Esophagus squamous epithelium (tissue), 5 donors: ENCODE data around the gene PTK7. TPM values are rescaled to one million over a fixed set of nuclear protein-coding genes. Genes with fewer than 3 reads are reported as not detected.

Experiments used
- DNase-seq: peaks from one replicate; lab custom pipeline; 2025; lab: John Stamatoyannopoulos, UW
- H3K27ac ChIP-seq, 4 donors: fragments of 200-600 bp; sonication (generic); one replicate each; pipeline ENCODE4 v1.5.1; 2016 to 2019; ENCODE audit warnings: mild to moderate bottlenecking in 1 of 4
- H3K27me3 ChIP-seq, 4 donors: fragments of 200-600 bp; sonication (generic); 1 replicate in 3 of 4; 2 replicates in 1 of 4; pipeline versions ENCODE4 v1.5.1 to v1.6.0; 2017 to 2021; ENCODE audit warnings: antibody characterized with exemption in 1 of 4
- H3K36me3 ChIP-seq, 3 donors: fragments of 200-600 bp; sonication (generic); one replicate each; pipeline ENCODE4 v1.5.1; 2016 to 2019
- H3K4me1 ChIP-seq, 3 donors: fragments of 200-600 bp; sonication (generic); one replicate each; pipeline ENCODE4 v1.5.1; 2017 to 2019
- H3K4me3 ChIP-seq, 4 donors: fragments of 200-600 bp; sonication (generic); 1 replicate in 3 of 4; 2 replicates in 1 of 4; pipeline ENCODE4 v1.5.1; 2016 to 2019; ENCODE audit warnings: mild to moderate bottlenecking in 2 of 4, moderate library complexity in 1 of 4
- H3K9me3 ChIP-seq, 3 donors: fragments of 200-600 bp; sonication (generic); one replicate each; pipeline ENCODE4 v1.5.1; 2016 to 2019
- POLR2A ChIP-seq, 4 donors: fragments of 450-650 bp; IDR thresholded peaks; one replicate each; pipeline ENCODE4 v1.6.1; 2017; ENCODE audit warnings: antibody characterized with exemption in 4 of 4, mild to moderate bottlenecking in 4 of 4, moderate library complexity in 3 of 4
- WGBS, 2 donors: methylation state at CpG; one replicate each; pipeline ENCODE4 v1.1.5; 2018; 5-methylcytosine and 5-hydroxymethylcytosine counted together
- intact Hi-C: fragments of 100-400 bp; cut with DNase I; formaldehyde crosslinking; loops from one replicate; pipeline ENCODE4 v1.15.0; 2022
- total RNA-seq, 4 donors: library from RNA; depleted of rRNA; stranded (reverse); fragments of >200 nt; gene quantifications; one replicate each; pipeline ENCODE4 v1.1.0, GENCODE V29; 2016
- TF ChIP-seq, protein P1 (sequence below), 6 experiments: fragments of 450-650 bp in 4 of 6; fragments of 200-600 bp in 2 of 6; sonication (generic) in 2 of 6; IDR thresholded peaks; one replicate each; pipeline ENCODE4 v1.5.1; 2016 to 2019; ENCODE audit warnings: antibody characterized with exemption in 6 of 6, mild to moderate bottlenecking in 4 of 6, moderate library complexity in 4 of 6
- donor health status: DM: yes; HTN: yes; CAD: no.

PTK7 gene
- total RNA-seq, 4 donors from 2014 or later, result 30.6 to 44.1 (median 36.7) TPM

DNA sequence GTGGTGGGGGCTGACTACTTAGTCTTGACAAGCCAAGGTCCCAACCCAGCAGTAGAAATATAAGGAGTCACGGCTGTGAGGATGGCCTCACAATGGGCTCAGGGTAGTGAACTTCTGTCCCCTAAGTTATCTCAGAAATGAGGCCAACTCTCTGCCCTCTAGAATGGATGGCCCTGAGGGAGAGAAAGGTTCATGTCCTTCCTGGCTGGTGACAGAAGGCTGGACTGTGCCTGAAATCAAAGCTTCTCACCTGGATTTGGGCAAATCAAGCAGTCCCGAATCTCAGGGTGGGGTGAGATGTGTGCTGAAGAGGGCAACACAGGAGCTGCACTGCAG lies 42.0 kb upstream of the PTK7 start:
- intact Hi-C loops, result no loop called here
- Histone ChIP-seq H3K27ac (no peak overlapping the region), H3K27me3 (no peaks in the 10 kb centered on the region), H3K4me1 (no peaks in the 10 kb centered on the region), H3K4me3 (no peak overlapping the region), H3K36me3 (peaks cover 8 to 99% (median 27%) of the 10 kb centered on the region in 3 donors), H3K9me3 (no peaks in the 10 kb centered on the region)
- no peak for DNase-seq
- TF ChIP-seq, protein P1, sequence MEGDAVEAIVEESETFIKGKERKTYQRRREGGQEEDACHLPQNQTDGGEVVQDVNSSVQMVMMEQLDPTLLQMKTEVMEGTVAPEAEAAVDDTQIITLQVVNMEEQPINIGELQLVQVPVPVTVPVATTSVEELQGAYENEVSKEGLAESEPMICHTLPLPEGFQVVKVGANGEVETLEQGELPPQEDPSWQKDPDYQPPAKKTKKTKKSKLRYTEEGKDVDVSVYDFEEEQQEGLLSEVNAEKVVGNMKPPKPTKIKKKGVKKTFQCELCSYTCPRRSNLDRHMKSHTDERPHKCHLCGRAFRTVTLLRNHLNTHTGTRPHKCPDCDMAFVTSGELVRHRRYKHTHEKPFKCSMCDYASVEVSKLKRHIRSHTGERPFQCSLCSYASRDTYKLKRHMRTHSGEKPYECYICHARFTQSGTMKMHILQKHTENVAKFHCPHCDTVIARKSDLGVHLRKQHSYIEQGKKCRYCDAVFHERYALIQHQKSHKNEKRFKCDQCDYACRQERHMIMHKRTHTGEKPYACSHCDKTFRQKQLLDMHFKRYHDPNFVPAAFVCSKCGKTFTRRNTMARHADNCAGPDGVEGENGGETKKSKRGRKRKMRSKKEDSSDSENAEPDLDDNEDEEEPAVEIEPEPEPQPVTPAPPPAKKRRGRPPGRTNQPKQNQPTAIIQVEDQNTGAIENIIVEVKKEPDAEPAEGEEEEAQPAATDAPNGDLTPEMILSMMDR (IDR thresholded peaks at IDR 0.05), result no peak
- no peak for TF ChIP-seq POLR2A (IDR thresholded peaks at IDR 0.05)
- WGBS, 2 donors, result 73 to 75% methylated on average over 1 of the region's 2 CpGs

DNA sequence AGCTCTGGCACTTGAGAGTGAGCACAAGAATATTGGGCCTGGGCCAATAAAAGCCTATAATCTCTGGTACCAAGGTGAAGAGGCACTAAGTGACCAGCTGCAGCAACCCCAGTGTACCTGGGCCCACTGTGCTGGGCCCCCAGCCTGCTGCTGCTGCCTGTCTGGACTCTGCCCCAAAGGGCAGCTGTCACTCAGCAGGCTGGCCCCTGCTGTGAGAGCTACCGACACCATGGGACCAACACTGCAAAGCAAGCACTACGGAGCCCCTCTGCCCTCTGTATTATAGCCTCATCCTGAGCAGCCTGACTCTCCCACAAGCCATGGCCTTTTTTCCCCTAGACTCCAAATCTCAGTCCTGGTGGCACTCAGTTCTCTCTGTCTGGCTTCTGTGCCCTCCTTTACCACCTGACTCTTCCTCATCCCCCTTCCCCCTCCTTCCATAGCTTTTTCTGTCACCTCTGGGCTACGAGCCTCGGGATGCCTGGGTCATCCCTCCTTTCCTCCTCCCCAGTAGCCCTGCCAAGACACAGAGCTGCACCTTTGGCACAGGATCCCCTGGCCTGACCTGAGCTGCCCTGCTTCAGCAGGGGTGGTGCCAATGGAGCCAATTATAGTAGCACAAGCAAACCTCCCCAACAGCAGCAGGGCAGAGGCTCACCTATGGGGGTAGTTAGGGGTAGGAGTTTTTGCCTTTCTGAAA lies 40.5 kb upstream of the PTK7 start:
- Histone ChIP-seq H3K27me3 (no peaks in the 10 kb centered on the region), H3K27ac (no peak overlapping the region), H3K9me3 (no peaks in the 10 kb centered on the region), H3K4me3 (no peak overlapping the region), H3K36me3 (peaks cover 15 to 99% (median 17%) of the 10 kb centered on the region in 3 donors), H3K4me1 (no peaks in the 10 kb centered on the region)
- 58 to 64% methylated on average over 3 to 4 of the region's 4 CpGs for WGBS, 2 donors
- TF ChIP-seq POLR2A (IDR thresholded peaks at IDR 0.05), result no peak
- TF ChIP-seq, protein P1 (IDR thresholded peaks at IDR 0.05), result no peak
- intact Hi-C loops, result no loop called here
- DNase-seq, result no peak

- no peak for TF ChIP-seq POLR2A (IDR thresholded peaks at IDR 0.05)
- TF ChIP-seq, protein P1 (IDR thresholded peaks at IDR 0.05), result no peak
- H3K4me1 ChIP-seq, result no peaks in the 10 kb centered on the region
- H3K9me3 ChIP-seq, result no peaks in the 10 kb centered on the region
- intact Hi-C loops, result no loop called here
- no peak overlapping the region for H3K4me3 ChIP-seq
- H3K36me3 ChIP-seq, result peaks cover 15 to 99% (median 19%) of the 10 kb centered on the region in 3 donors
- no peak overlapping the region for H3K27ac ChIP-seq
- no peak for DNase-seq
- 88 to 92% methylated on average over 9 of the region's 9 CpGs for WGBS, 2 donors
- no peaks in the 10 kb centered on the region for H3K27me3 ChIP-seq
These were observed 39.4 kb upstream of the PTK7 start for GRCh38 chr6:43036712-43037111.

DNA sequence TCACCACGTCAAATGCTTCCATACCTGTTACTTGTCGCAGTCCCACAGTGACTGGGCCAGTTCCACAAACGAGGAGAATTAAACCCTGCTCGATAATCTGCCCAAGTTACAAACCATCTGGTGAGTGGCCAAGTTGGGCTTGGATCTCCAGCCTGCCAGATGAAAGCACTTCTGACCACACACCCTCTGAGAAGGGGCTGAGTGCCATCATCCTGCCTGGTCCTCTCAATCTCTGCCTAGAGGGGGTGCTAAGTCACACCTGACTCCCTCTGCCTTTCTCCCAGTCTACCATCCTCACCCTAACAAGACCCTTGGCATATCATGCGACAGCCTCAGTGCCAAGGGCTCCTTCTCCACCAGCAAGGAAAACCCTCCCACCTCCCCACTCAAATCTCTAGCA lies 38.9 kb upstream of the PTK7 start:
- Histone ChIP-seq H3K9me3 (no peaks in the 10 kb centered on the region), H3K4me1 (no peaks in the 10 kb centered on the region), H3K27me3 (no peaks in the 10 kb centered on the region), H3K27ac (no peak overlapping the region), H3K4me3 (no peak overlapping the region), H3K36me3 (peaks cover 15 to 100% (median 19%) of the 10 kb centered on the region in 3 donors)
- WGBS, 2 donors, result 58 to 91% methylated on average over 4 of the region's 5 CpGs
- no peak for DNase-seq
- intact Hi-C loops, result no loop called here
- TF ChIP-seq, protein P1 (IDR thresholded peaks at IDR 0.05), result no peak

DNA sequence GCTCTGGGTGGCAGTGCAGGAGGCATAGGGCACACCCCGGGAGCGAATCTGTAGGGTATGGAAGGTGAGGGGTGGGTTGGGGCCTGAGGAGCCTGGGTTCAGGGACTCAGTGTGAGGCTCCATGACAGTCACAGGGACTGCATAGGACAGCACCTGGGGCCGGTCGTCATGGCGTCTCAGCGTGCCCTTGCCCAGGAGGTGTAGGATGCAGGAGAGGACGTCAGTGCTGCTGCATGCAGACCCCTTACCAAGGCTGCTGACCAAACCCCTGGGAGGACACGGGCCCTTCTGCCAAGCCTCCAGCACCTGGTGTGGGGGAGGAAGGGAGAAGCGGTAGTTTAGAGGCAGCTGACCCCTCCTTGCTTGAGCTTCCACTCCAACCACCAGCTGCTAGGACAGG lies 38.4 kb upstream of the PTK7 start:
- TF ChIP-seq POLR2A (IDR thresholded peaks at IDR 0.05), result no peak
- TF ChIP-seq, protein P1 (IDR thresholded peaks at IDR 0.05), result no peak
- Histone ChIP-seq H3K9me3 (no peaks in the 10 kb centered on the region), H3K4me1 (no peaks in the 10 kb centered on the region), H3K27me3 (no peaks in the 10 kb centered on the region), H3K36me3 (peaks cover 17 to 100% (median 19%) of the 10 kb centered on the region in 3 donors), H3K4me3 (no peak overlapping the region), H3K27ac (no peak overlapping the region)
- intact Hi-C loops, result no loop called here
- no peak for DNase-seq
- WGBS, 2 donors, result 96 to 100% methylated on average over 3 to 7 of the region's 9 CpGs
